ENCODE data around the gene CERS3. TPM values are rescaled to one million over a fixed set of nuclear protein-coding genes. Genes with fewer than 3 reads are reported as not detected.

The CERS3 gene
- total and polyA plus RNA-seq, 2 donors (not counting 1 experiment from before 2014, with no cell fraction given): 0.12 to 0.34 TPM

GRCh38 chr15:100350434-100351226 is 178.1 kb downstream of the CERS3 start:
- WGBS (ENCODE audit: insufficient coverage): 59% methylated on average over 16 of the region's 19 CpGs
- H3K27ac ChIP-seq (ENCODE audit: low read length in 2 of 2): no peak overlapping the region

More at GRCh38 chr15:100350434-100351226, 178.1 kb downstream of the CERS3 start:
- Histone ChIP-seq H3K4me3 (ENCODE audit: control extremely low read depth in 1 of 5, extremely low read depth in 1 of 5, insufficient read depth in 1 of 5, low read depth in 2 of 5, low read length in 4 of 5) (peak overlapping the region in 2 of 5 experiments; percentile 70 to 96), H4K20me1 (ENCODE audit: control insufficient read depth, insufficient read depth, low read length, poor library complexity, severe bottlenecking) (no peaks in the 10 kb centered on the region), H3K9me3 (ENCODE audit: control extremely low read depth in 1 of 3, control insufficient read depth in 2 of 3, insufficient read depth in 1 of 3, low read length in 2 of 3) (peaks cover 0 to 12% (median 2%) of the 10 kb centered on the region in 3 donors), H3K27me3 (replicated peaks in 1 of 4; ENCODE audit: control extremely low read depth in 1 of 4, control insufficient read depth in 3 of 4, insufficient read depth in 4 of 4, low read length in 3 of 4) (peaks cover 0 to 32% (median 13%) of the 10 kb centered on the region in 4 experiments), H3K9ac (ENCODE audit: low read length) (peak overlapping the region; percentile 83), H3K79me2 (ENCODE audit: control insufficient read depth, insufficient read depth, low read length) (no peaks in the 10 kb centered on the region), H3K36me3 (replicated peaks in 1 of 2; ENCODE audit: control extremely low read depth in 1 of 2, control insufficient read depth in 1 of 2, extremely low read depth in 1 of 2, insufficient read depth in 2 of 2, low read length in 1 of 2) (no peaks in the 10 kb centered on the region), H2AFZ (ENCODE audit: insufficient read depth, low read depth, low read length, poor library complexity, severe bottlenecking) (peak overlapping the region; percentile 98), H3K4me1 (ENCODE audit: control insufficient read depth in 2 of 2, insufficient read depth in 2 of 2, low read length in 2 of 2) (peaks cover 0 to 8% of the 10 kb centered on the region in 2 donors), H3K4me2 (replicated peaks; ENCODE audit: low read depth, low read length, poor library complexity, severe bottlenecking) (peak overlapping the region; percentile 91)
- ChIA-PET CTCF (interaction anchor here (0.6 to 4.1 kb wide), 20 partner anchors 8 to 1078 kb away, joined by 3 to 73 read pairs (median 4); partner anchors contain the start of genes ADAMTS17, ASB7 and LINS1), POLR2A (no interaction called here)
- no peak for TF ChIP-seq CTCF (IDR thresholded peaks at IDR 0.05)
- no peak for TF ChIP-seq EZH2 (IDR thresholded peaks at IDR 0.05; ENCODE audit: borderline replicate concordance, insufficient read depth, low read depth, low read length, poor library complexity, severe bottlenecking)
- no peak for ATAC-seq (ENCODE audit: low read depth)
- Mint-ChIP-seq H3K4me1 (peaks cover 7% of the 10 kb centered on the region), H3K27me3 (peaks cover 29% of the 10 kb centered on the region), H3K4me3 (peak overlapping the region; percentile 85), H3K27ac (peak overlapping the region; percentile 23), H3K9me3 (ENCODE audit: insufficient read depth) (no peaks in the 10 kb centered on the region)
- intact Hi-C loops (cut with micrococcal nuclease): loop anchor here (1.0 kb wide), 2 partner anchors 8 to 222 kb away; no protein-coding TSS in a partner anchor
- DNase-seq: no peak

Small RNA genes lying within 50 kb of the gene (small RNA-seq; reads per million reads assigned to genes)
- gene RNU6-181P (ENCODE audit: insufficient read length, low read depth, low replicate concordance) (not detected), gene RNU6-322P (ENCODE audit: insufficient read length, low read depth, low replicate concordance) (not detected)

Other genes starting within 250 kb of the CERS3 start
- gene ADAMTS17, start 187.0 kb downstream of the CERS3 start, total RNA-seq: 0.10 and 0.51 TPM in 2 replicates
- gene ADAMTS17, start 187.0 kb downstream of the CERS3 start, polyA plus RNA-seq: 0.10 TPM in 1 of 2 replicates, not detected in the other
- 39.6 and 46.4 TPM in 2 replicates for gene LINS1, start 73.2 kb upstream of the CERS3 start, total RNA-seq
- 13.1 and 14.3 TPM in 2 replicates for gene LINS1, start 73.2 kb upstream of the CERS3 start, polyA plus RNA-seq
- gene ASB7, start 73.6 kb upstream of the CERS3 start, total RNA-seq: 25.0 and 26.5 TPM in 2 replicates
- gene ASB7, start 73.6 kb upstream of the CERS3 start, polyA plus RNA-seq: 12.1 and 15.1 TPM in 2 replicates